ENCODE measurements around the gene NT5C3B.

Gene NT5C3B

GRCh38 chr17:41810659-41811548 lies 25.1 kb downstream of the NT5C3B start:
- DNase-seq (ENCODE audit: low read depth): no peak

DNA sequence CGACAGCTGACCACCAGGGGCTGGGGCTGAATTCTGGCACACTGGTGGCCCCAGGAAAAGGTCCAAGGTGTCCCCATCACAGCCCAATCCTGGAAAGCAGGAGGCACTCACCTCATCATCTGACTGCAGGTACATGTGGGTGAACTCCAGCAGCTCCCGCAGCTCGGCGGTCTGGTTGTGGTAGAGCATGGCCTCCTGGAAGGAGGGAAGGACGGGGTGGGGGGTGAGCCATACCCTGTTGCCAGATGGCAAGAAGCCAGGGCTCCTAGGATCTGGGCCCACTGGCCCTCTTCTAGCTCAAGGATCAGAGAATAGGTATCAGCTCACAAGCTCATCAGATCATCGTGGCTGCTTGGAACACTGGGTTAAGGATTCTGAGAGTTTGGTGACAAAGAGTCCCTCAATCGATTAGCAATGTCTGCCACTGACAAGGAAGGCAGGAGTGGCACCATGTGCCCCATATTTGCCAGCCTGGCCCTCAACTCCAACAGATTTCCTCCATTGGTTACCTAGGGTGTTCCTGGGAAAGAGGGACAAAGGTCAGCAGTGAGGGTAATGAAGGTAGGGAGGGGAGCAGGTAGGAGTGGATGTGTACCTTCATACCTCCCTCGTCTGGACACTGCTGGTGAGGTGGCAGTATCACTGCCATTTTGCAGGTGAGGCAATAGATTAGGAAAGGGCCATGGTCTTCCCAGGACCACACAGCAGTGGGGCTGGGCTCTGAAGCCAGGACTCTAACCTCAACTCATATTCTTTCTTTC lies 29.2 kb downstream of the NT5C3B start:
- TF ChIP-seq CTCF (conservative IDR thresholded peaks at IDR 0.05; ENCODE audit: control insufficient read depth, insufficient read depth, low read depth, low read length): no peak
- H3K4me3 ChIP-seq (ENCODE audit: control insufficient read depth, low read depth, low read length): no peak overlapping the region
- DNase-seq (ENCODE audit: low read depth): no peak

More at GRCh38 chr17:41810659-41811548, 25.1 kb downstream of the NT5C3B start:
- TF ChIP-seq CTCF (conservative IDR thresholded peaks at IDR 0.05; ENCODE audit: control insufficient read depth, insufficient read depth, low read depth, low read length): no peak
- peak overlapping the region; percentile 76 for H3K4me3 ChIP-seq (ENCODE audit: control insufficient read depth, low read depth, low read length)

- H3K4me3 ChIP-seq (ENCODE audit: control insufficient read depth, low read depth, low read length): no peak overlapping the region
- TF ChIP-seq CTCF (conservative IDR thresholded peaks at IDR 0.05; ENCODE audit: control insufficient read depth, insufficient read depth, low read depth, low read length): no peak
- no peak for DNase-seq (ENCODE audit: low read depth)
Measured at GRCh38 chr17:41803049-41804020, 32.7 kb downstream of the NT5C3B start.

DNA sequence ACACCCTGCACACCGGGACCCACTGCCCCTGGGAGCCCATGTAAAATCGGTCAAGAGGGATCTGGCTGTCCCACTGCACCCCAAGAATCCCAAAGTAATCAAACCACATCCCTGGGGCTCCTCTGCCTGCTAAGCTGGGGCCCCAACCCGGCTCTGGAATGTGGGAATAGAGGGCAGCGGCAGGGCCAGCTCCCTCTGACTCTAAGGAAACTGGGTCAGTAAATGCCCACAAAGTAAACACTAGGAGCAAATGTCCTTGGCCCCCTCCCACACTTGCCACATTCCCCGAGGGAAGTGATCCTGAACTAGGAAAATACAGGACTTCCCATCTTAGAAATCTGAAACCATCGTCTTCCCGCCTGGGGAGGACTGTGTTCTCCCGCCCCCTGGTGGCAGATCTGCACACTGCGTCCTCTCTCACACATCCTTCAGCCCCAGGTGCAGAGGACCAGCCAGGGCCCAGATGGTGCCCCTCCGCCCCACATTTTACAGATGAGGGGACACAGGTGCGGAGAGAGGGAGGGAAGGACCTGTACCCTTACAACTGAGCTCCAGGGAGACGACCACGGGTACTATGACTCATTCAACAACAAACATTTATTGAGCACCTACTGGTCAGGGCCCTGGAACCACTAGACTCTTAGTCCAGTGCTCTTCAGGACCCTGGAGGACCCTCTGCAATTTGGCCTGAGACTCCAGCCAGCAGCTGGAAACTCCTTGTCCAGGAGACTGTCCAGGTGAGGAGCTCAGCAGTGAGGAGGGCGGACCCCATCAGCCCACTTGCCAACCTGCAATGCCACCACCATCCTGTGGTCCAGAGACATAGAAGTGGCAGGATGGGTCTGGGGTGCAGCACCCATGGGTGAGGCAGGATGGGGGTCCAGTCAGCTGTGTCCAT lies 34.4 kb downstream of the NT5C3B start:
- no peak overlapping the region for H3K4me3 ChIP-seq (ENCODE audit: control insufficient read depth, low read depth, low read length)
- peak; percentile 94 for TF ChIP-seq CTCF (conservative IDR thresholded peaks at IDR 0.05; ENCODE audit: control insufficient read depth, insufficient read depth, low read depth, low read length)
- DNase-seq (ENCODE audit: low read depth): peak; percentile 74

GRCh38 chr17:41800601-41801373 lies 35.2 kb downstream of the NT5C3B start:
- peak; percentile 50 for DNase-seq (ENCODE audit: low read depth)
- H3K4me3 ChIP-seq (ENCODE audit: control insufficient read depth, low read depth, low read length): no peak overlapping the region
- TF ChIP-seq CTCF (conservative IDR thresholded peaks at IDR 0.05; ENCODE audit: control insufficient read depth, insufficient read depth, low read depth, low read length): no peak
